ENCODE results near the gene UBASH3B. TPM values are rescaled to one million over a fixed set of nuclear protein-coding genes. Genes with fewer than 3 reads are reported as not detected.
"Not testable (repeated sequence)": the region's sequence is repeated elsewhere in the genome, so short reads cannot be mapped to it uniquely, and the experiment has no call there.

The UBASH3B gene, protein sequence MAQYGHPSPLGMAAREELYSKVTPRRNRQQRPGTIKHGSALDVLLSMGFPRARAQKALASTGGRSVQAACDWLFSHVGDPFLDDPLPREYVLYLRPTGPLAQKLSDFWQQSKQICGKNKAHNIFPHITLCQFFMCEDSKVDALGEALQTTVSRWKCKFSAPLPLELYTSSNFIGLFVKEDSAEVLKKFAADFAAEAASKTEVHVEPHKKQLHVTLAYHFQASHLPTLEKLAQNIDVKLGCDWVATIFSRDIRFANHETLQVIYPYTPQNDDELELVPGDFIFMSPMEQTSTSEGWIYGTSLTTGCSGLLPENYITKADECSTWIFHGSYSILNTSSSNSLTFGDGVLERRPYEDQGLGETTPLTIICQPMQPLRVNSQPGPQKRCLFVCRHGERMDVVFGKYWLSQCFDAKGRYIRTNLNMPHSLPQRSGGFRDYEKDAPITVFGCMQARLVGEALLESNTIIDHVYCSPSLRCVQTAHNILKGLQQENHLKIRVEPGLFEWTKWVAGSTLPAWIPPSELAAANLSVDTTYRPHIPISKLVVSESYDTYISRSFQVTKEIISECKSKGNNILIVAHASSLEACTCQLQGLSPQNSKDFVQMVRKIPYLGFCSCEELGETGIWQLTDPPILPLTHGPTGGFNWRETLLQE
- 100 to 1,000 TPM in 1 of 2 experiments, 10 to 100 TPM in 1; 67.3 to 108 TPM for total RNA-seq

DNA sequence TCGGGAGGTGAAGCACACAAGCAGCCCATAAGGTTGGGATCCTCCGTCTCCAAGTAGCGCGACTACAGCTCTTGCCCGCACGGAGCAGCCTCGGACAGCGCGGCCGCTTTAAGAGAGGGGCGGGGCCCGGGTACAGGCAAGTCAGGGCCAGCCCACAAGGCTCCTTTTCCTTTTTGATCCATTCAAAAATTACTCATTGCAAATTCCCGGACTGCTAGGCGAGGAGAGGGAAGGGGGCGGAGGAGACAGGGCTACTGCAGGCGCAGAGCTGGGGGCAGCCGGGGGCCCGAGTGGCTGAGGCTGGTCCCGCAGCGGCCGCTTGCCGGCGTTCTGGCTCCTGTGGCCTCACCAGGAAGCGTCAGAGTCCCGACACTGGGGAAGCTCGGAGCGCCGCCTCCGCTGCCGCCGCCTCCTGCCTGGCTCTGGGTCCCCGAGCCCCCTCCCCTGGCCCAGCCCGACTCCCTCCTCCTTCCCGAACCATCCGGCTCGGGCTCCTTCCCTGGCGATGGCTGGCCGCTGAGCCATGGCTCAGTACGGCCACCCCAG is at the start of gene UBASH3B:
Gene UBASH3B, plus strand, starts transcription at position 196 of the 546 bp plus-strand sequence. Its CDS starts 328 bp downstream, at position 524.
- ATAC-seq: peak; percentile 82
- Mint-ChIP-seq H3K36me3 (peaks cover 11% of the 10 kb centered on the region), H3K27me3 (peaks cover 40% of the 10 kb centered on the region), H3K9me3 (ENCODE audit: low read depth) (no peaks in the 10 kb centered on the region), H3K4me3 (peak within 1 kb of the TSS; percentile 94), H3K27ac (peak within 1 kb of the TSS; percentile 88), H3K4me1 (peaks cover 27% of the 10 kb centered on the region)
- CTCF ChIA-PET: interaction anchor here (0.8 to 14.7 kb wide), 30 partner anchors 8 to 399 kb away, joined by 3 to 288 read pairs (median 7); no protein-coding TSS in a partner anchor
- DNase-seq: peak; percentile 82

DNA sequence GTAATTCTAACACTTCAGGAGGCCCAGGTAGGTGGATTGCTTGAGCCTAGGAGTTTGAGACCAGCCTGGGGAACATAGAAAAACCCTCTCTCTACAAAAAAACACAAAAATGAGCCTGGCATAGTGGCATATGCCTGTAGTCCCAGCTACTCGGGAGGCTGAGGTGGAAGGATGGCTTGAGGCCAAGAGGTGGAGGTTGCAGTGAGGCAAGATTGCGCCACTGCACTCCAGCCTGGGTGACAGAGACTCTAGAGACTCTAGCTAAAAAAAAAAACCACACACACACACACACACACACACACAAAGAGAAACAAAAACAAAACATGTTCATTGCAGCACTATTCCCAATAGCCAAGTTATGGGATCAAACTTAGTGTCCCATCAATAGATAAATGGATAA is 48.4 kb upstream of the UBASH3B start:
- CTCF ChIA-PET; H3K9me3 Mint-ChIP-seq (ENCODE audit: low read depth); ATAC-seq; H3K27me3 Mint-ChIP-seq; H3K4me3 Mint-ChIP-seq; H3K4me1 Mint-ChIP-seq; H3K27ac Mint-ChIP-seq; H3K36me3 Mint-ChIP-seq; DNase-seq: not testable (repeated sequence)

DNA sequence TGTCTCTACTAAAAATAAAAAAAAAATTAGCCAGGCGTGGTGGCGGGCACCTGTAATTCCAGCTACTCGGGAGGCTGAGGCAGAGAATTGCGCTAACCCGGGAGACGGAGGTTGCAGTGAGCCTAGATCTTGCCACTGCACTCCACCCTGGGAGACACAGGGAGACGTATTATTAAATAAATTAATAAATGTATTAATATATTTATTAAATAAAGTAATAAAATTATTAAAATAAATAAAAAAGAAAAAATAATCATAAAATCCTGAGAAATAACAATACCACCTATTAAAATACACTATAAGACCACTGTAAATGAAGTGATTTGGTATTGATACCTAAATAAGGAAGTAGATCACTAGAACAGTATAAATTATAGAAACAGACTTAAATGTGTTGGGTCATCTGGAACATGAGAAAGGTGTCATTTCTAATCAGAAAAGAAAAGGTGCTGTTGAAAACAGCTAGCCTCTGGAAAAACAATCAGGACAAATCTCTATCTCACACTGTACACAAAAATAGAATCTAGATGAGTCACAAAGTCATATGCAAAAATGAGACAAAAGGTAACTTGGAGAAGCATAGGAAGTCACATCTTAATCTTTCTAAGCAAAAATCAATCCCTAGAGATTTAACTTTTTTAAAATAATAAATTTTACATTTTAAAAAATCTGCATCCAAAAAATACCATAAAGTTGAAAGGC is 43.2 kb upstream of the UBASH3B start:
- H3K4me3 Mint-ChIP-seq: no peak overlapping the region
- CTCF ChIA-PET: interaction anchor here (0.7 to 1.8 kb wide), 7 partner anchors 16 to 242 kb away, joined by 3 to 6 read pairs (median 3); no protein-coding TSS in a partner anchor
- no peaks in the 10 kb centered on the region for H3K36me3 Mint-ChIP-seq
- peaks cover 8% of the 10 kb centered on the region for H3K27me3 Mint-ChIP-seq
- H3K4me1 Mint-ChIP-seq: no peaks in the 10 kb centered on the region
- no peaks in the 10 kb centered on the region for H3K9me3 Mint-ChIP-seq (ENCODE audit: low read depth)
- H3K27ac Mint-ChIP-seq: no peak overlapping the region
- no peak for ATAC-seq
- DNase-seq: no peak

DNA sequence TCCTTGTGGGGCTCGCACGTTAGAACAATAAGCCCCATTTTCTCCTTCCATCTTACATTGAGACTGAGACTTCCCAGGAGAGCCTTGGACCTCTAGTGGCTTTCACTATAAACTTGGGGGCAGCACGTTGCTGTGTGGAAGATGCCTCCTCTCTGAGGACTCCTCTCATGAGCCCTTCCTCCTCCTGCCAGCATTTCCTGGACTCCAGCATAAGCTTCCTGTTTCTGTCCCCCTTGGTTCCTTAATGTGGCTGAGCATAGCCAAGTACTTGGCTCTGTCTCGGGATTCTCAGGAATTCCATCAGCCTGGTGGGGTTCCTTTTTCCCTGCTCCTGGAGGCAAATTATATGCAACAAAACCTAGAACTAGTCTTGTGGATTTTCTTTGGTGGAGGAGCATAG is 38.8 kb upstream of the UBASH3B start:
- ATAC-seq: no peak
- Mint-ChIP-seq H3K9me3 (ENCODE audit: low read depth) (no peaks in the 10 kb centered on the region), H3K27ac (no peak overlapping the region), H3K36me3 (no peaks in the 10 kb centered on the region), H3K4me3 (no peak overlapping the region), H3K4me1 (no peaks in the 10 kb centered on the region), H3K27me3 (peaks cover 7% of the 10 kb centered on the region)
- CTCF ChIA-PET: interaction anchor here (0.6 kb wide), 1 partner anchor 31 kb away, joined by 3 read pairs; no protein-coding TSS in a partner anchor
- no peak for DNase-seq

DNA sequence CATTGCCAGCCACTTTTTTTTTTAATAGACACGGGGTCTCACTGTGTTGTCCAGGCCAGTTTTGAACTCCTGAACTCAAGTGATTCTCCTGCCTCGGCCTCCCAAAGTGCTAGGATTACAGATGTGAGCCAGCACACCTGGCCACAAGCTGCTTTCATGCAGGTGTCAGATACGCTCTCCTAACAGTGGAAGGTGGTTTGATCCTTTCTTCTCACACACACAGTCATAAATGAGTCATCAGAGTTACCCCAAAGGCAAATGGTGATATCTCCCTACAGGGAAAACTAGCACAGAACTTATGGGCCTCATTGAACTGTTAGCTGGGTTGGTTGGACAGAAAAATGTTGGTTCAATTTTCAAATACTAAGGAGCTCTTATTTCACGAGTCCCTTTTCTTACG is 38.2 kb upstream of the UBASH3B start:
- Mint-ChIP-seq H3K27ac (no peak overlapping the region), H3K27me3 (peaks cover 7% of the 10 kb centered on the region), H3K4me3 (no peak overlapping the region), H3K9me3 (ENCODE audit: low read depth) (no peaks in the 10 kb centered on the region), H3K4me1 (no peaks in the 10 kb centered on the region), H3K36me3 (no peaks in the 10 kb centered on the region)
- ATAC-seq (no peak), DNase-seq (no peak)
- CTCF ChIA-PET: interaction anchor here (0.9 to 1.4 kb wide), 3 partner anchors 12 to 404 kb away, joined by 3 to 5 read pairs (median 4); no protein-coding TSS in a partner anchor

DNA sequence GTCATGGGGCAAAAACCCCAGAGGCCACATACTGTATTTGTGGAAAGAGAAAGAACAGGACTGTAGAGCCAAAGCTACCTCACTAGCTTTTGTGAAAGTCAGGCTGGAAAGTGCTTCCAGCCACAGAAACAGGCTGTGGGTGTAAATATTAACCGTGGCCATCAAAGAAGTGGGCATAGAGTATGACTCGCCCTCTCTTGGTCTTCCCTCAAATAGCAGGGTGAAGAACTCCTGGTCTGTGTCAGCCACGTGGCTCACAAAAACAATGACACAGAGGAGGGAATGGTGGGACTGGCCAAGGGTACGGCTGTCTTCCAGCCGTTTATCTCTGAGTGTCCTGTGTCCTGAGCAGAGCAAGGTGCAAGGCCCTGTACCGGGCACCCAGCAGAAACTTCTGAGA is 37.6 kb upstream of the UBASH3B start:
- Mint-ChIP-seq H3K4me1 (no peaks in the 10 kb centered on the region), H3K4me3 (no peak overlapping the region), H3K36me3 (no peaks in the 10 kb centered on the region), H3K9me3 (ENCODE audit: low read depth) (no peaks in the 10 kb centered on the region), H3K27ac (no peak overlapping the region), H3K27me3 (peaks cover 10% of the 10 kb centered on the region)
- ATAC-seq (no peak), DNase-seq (no peak)
- CTCF ChIA-PET: interaction anchor here (0.9 to 1.4 kb wide), 4 partner anchors 11 to 403 kb away, joined by 3 to 5 read pairs (median 4); no protein-coding TSS in a partner anchor

DNA sequence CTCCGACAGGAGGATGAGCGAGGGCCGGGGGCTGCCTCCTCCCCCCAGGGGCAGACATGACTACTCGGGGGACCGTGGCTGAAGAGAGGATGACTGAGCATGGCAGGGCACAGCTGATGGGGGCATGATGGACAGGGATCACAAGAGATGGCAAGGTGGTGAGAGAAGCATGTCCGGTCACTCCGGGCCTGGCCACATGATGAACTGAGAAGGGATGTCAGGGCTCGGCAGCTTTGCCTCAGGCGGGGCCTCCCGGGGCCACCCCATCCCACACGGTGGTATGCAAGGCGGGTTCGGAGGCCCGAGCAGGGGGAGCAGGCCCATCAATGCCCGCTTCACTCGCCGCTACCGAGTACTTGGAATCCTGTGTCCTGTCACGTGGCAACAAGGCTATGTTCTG is 36.6 kb upstream of the UBASH3B start:
- DNase-seq (no peak), ATAC-seq (no peak)
- Mint-ChIP-seq H3K9me3 (ENCODE audit: low read depth) (no peaks in the 10 kb centered on the region), H3K4me1 (no peaks in the 10 kb centered on the region), H3K27me3 (peaks cover 10% of the 10 kb centered on the region), H3K27ac (no peak overlapping the region), H3K4me3 (no peak overlapping the region), H3K36me3 (no peaks in the 10 kb centered on the region)
- CTCF ChIA-PET: interaction anchor here (1.0 to 1.1 kb wide), 2 partner anchors 18 to 233 kb away, joined by 3 read pairs; no protein-coding TSS in a partner anchor

DNA sequence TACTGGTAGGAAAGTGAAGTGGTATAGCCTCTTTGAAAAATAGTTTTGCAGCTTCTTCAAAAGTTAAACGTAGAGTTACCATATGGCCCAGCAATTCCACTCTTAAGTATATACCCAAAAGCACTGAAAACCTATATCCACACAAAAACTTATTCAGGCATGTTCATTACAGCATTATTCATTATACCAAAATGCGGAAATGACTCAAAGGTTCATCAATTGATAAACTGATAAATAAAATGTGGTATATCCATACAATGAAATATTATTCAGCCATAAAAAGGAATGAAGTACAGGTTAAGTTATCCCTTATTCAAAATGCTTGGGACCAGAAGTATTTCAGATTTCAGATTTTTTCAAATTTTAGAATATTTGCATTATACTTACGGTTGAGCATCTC is 35.8 kb upstream of the UBASH3B start:
- Mint-ChIP-seq H3K9me3 (ENCODE audit: low read depth) (no peaks in the 10 kb centered on the region), H3K27me3 (peaks cover 10% of the 10 kb centered on the region), H3K4me1 (no peaks in the 10 kb centered on the region), H3K4me3 (no peak overlapping the region), H3K27ac (no peak overlapping the region), H3K36me3 (no peaks in the 10 kb centered on the region)
- no peak for DNase-seq
- no peak for ATAC-seq
- CTCF ChIA-PET: interaction anchor here (1.0 kb wide), 1 partner anchor 19 kb away, joined by 3 read pairs; no protein-coding TSS in a partner anchor

DNA sequence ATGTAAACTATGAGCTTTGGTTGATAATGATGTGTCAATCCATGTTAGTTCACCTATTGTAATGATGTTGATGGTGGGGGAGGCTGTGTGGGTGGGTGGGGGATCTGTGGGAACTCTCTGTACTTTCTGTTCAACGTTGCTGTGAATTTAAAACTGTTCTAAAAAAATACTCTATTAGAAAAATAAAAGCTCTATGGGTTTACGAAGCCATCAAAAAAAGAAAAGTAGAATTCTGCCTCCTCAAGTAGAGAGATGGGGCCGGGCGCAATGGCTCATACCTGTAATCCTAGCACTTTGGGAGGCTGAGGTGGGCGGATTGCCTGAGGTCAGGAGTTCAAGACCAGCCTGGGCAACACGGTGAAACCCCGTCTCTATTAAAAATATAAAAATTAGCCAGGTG is 30.0 kb upstream of the UBASH3B start:
- not testable (repeated sequence) for H3K4me3 Mint-ChIP-seq; H3K9me3 Mint-ChIP-seq (ENCODE audit: low read depth); ATAC-seq; H3K36me3 Mint-ChIP-seq; DNase-seq; H3K4me1 Mint-ChIP-seq; H3K27ac Mint-ChIP-seq
- peaks cover 12% of the 10 kb centered on the region for H3K27me3 Mint-ChIP-seq
- CTCF ChIA-PET: interaction anchor here (1.2 to 5.7 kb wide), 4 partner anchors 45 to 228 kb away, joined by 3 to 153 read pairs (median 16); no protein-coding TSS in a partner anchor

DNA sequence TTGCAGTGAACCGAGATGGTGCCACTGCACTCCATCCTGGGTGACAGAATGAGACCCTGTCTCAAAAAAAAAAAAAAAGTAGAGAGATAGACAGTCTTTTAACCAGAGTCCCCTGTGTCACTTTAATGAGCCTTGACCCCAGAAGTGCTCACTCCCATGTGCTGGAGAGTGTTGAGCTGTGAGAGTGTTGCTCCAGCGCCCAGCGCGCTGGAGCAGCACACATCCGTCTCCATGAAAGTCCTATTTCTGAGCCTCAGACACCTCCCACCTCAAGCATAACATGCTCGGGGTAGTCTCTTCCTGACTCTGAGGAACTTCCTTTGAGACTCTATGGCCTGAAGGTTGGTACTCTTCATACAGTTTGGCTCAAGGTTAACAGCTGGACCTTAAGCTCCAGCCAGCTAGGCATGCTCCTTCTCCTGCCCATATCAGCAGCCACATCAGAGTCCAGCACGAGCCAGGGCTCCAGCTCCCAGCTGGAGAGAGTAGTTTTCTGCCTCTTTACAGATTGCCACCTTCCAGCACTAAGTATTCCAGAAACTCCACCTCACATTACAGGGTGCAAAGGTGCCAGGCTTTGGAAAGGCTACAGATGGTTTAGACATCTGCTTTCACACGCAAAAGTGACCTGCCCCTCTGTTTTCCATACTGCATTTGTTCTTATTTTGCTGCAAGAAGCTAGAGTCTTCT is 29.4 kb upstream of the UBASH3B start:
- no peak for DNase-seq

DNA sequence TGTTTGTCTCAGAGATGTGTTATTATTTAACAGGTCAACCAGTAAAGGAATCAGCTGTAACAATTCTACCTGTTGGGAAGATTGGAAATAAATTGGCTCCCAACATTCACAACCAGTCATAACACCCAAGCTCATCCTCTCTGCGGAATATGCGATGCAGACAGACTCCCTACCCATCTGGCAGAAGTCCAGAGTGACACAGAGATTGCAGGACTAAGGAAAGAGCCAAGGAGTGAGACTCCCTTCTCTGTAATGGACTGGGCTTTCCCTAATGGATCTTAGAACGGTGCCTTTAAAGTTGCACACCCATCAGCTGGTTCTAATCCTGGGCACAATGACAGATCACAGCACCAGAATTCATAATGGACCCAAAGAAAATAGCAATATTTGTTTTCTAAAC is 27.8 kb upstream of the UBASH3B start:
- H3K9me3 Mint-ChIP-seq (ENCODE audit: low read depth): no peaks in the 10 kb centered on the region
- ATAC-seq (no peak), DNase-seq (no peak)
- CTCF ChIA-PET: interaction anchor here (1.1 to 8.8 kb wide), 17 partner anchors 9 to 395 kb away, joined by 3 to 153 read pairs (median 9); partner anchors contain the start of gene UBASH3B
- no peak overlapping the region for H3K4me3 Mint-ChIP-seq
- H3K36me3 Mint-ChIP-seq: no peaks in the 10 kb centered on the region
- H3K27ac Mint-ChIP-seq: no peak overlapping the region
- peaks cover 7% of the 10 kb centered on the region for H3K27me3 Mint-ChIP-seq
- peaks cover 12% of the 10 kb centered on the region for H3K4me1 Mint-ChIP-seq

More for the DNA sequence above, 29.4 kb upstream of the UBASH3B start:
- H3K27me3 Mint-ChIP-seq: peaks cover 12% of the 10 kb centered on the region
- CTCF ChIA-PET: interaction anchor here (0.9 to 5.7 kb wide), 6 partner anchors 17 to 228 kb away, joined by 3 to 153 read pairs (median 14); no protein-coding TSS in a partner anchor
- no peak overlapping the region for H3K4me3 Mint-ChIP-seq
- H3K27ac Mint-ChIP-seq: no peak overlapping the region
- no peaks in the 10 kb centered on the region for H3K36me3 Mint-ChIP-seq
- H3K4me1 Mint-ChIP-seq: peaks cover 10% of the 10 kb centered on the region
- no peaks in the 10 kb centered on the region for H3K9me3 Mint-ChIP-seq (ENCODE audit: low read depth)
- ATAC-seq: no peak

Measured in activated CD8-positive, alpha-beta memory T cell treated with anti-CD3 and anti-CD28 coated beads, Interleukin-2, amount 10 ng/mL, durations not matched to agents 7 days and 5 days (primary cell).